ENCODE results near the gene CHGA. TPM values are rescaled to one million over a fixed set of nuclear protein-coding genes. Genes with fewer than 3 reads are reported as not detected.

Gene CHGA
- total and polyA plus RNA-seq, 2 of the 13 experiments (the other 11 are each of a cell fraction or from before 2014, with no cell fraction given) = not detected

DNA sequence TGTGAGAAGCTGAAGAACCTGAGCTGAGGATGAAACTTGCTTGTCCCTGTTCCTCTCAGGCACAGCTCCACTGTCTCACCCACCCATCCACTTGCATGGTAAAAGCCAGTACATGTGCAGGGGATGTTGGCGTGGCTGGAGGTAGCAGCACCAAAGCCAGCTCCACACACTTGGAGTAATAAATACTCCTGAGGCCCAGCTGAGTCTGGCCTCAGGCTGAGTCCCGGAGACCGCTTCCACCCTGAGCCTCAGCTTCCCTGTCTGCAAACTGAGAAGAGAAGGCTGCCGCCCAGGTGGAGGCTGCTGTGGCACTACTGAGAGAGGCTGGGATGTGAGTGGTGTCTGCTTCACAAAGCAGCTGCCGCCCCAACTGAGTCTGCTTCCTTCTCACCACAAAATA is 19.2 kb downstream of the CHGA start (continued):
- TF ChIP-seq, protein P1, sequence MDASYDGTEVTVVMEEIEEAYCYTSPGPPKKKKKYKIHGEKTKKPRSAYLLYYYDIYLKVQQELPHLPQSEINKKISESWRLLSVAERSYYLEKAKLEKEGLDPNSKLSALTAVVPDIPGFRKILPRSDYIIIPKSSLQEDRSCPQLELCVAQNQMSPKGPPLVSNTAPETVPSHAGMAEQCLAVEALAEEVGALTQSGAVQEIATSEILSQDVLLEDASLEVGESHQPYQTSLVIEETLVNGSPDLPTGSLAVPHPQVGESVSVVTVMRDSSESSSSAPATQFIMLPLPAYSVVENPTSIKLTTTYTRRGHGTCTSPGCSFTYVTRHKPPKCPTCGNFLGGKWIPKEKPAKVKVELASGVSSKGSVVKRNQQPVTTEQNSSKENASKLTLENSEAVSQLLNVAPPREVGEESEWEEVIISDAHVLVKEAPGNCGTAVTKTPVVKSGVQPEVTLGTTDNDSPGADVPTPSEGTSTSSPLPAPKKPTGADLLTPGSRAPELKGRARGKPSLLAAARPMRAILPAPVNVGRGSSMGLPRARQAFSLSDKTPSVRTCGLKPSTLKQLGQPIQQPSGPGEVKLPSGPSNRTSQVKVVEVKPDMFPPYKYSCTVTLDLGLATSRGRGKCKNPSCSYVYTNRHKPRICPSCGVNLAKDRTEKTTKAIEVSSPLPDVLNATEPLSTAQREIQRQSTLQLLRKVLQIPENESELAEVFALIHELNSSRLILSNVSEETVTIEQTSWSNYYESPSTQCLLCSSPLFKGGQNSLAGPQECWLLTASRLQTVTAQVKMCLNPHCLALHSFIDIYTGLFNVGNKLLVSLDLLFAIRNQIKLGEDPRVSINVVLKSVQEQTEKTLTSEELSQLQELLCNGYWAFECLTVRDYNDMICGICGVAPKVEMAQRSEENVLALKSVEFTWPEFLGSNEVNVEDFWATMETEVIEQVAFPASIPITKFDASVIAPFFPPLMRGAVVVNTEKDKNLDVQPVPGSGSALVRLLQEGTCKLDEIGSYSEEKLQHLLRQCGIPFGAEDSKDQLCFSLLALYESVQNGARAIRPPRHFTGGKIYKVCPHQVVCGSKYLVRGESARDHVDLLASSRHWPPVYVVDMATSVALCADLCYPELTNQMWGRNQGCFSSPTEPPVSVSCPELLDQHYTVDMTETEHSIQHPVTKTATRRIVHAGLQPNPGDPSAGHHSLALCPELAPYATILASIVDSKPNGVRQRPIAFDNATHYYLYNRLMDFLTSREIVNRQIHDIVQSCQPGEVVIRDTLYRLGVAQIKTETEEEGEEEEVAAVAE (CRISPR knock-in tag; IDR thresholded peaks at IDR 0.05; ENCODE audit: borderline replicate concordance) = no peak
- TF ChIP-seq POGZ (CRISPR knock-in tag; IDR thresholded peaks at IDR 0.05) (no peak), ZNF441 (CRISPR knock-in tag; IDR thresholded peaks at IDR 0.05; ENCODE audit: borderline replicate concordance) (no peak), CBX2 (IDR thresholded peaks at IDR 0.05; ENCODE audit: low read depth, low read length) (no peak), CBX2 (CRISPR knock-in tag; IDR thresholded peaks at IDR 0.05; ENCODE audit: low read depth) (no peak)
- TF ChIP-seq, protein P2, sequence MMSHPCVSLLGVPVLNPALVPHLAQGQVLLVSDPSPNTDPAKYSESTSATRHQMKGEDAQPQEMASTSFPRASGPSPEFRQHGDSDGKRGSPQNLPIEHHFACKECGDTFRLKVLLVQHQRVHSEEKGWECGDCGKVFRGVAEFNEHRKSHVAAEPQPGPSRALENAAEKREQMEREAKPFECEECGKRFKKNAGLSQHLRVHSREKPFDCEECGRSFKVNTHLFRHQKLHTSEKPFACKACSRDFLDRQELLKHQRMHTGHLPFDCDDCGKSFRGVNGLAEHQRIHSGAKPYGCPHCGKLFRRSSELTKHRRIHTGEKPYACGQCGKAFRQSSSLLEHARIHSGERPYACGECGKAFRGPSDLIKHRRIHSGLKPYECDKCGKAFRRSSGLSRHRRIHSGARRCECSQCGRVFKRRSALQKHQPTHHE (CRISPR knock-in tag; IDR thresholded peaks at IDR 0.05; ENCODE audit: borderline replicate concordance) = no peak
- TF ChIP-seq, protein P3, sequence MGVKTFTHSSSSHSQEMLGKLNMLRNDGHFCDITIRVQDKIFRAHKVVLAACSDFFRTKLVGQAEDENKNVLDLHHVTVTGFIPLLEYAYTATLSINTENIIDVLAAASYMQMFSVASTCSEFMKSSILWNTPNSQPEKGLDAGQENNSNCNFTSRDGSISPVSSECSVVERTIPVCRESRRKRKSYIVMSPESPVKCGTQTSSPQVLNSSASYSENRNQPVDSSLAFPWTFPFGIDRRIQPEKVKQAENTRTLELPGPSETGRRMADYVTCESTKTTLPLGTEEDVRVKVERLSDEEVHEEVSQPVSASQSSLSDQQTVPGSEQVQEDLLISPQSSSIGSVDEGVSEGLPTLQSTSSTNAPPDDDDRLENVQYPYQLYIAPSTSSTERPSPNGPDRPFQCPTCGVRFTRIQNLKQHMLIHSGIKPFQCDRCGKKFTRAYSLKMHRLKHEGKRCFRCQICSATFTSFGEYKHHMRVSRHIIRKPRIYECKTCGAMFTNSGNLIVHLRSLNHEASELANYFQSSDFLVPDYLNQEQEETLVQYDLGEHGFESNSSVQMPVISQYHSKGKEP (CRISPR knock-in tag; IDR thresholded peaks at IDR 0.05) = no peak
